Measurements from ENCODE around the gene LCE1D.

LCE1D gene

DNA sequence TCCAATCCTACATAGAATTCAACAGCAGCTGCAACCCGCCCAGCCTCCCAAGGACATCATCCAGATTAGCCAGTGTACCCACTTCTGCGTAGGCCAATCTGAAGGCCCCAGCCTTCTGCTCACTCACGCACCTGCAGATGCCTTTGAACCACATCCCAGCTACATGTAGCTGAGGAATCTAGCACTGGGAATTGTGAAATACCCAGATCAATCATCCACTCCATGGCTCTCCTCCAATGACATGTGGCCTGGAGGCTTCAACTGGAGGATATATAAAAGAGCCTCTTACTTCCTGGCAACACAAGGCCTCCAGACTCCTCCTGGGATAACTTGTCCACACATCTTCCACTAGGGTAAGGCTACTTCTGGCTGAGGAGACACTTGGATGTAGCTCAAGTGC, 46.0 kb downstream of the LCE1D start, which contains the start of gene LCE6A:
LCE6A (plus strand) TSS at position 301 of the 400 bp plus-strand sequence. CDS start 665 bp downstream, outside the sequence.
- H3K27ac ChIP-seq: no peak within 1 kb of the TSS
- H3K36me3 ChIP-seq: no peaks in the 10 kb centered on the region
- no peak within 1 kb of the TSS for H3K4me3 ChIP-seq (ENCODE audit: low read depth in 1 of 2, low read length in 1 of 2)
- H3K9me3 ChIP-seq: no peaks in the 10 kb centered on the region
- peaks cover 16% of the 10 kb centered on the region for H3K27me3 ChIP-seq
- TF ChIP-seq, protein P1, sequence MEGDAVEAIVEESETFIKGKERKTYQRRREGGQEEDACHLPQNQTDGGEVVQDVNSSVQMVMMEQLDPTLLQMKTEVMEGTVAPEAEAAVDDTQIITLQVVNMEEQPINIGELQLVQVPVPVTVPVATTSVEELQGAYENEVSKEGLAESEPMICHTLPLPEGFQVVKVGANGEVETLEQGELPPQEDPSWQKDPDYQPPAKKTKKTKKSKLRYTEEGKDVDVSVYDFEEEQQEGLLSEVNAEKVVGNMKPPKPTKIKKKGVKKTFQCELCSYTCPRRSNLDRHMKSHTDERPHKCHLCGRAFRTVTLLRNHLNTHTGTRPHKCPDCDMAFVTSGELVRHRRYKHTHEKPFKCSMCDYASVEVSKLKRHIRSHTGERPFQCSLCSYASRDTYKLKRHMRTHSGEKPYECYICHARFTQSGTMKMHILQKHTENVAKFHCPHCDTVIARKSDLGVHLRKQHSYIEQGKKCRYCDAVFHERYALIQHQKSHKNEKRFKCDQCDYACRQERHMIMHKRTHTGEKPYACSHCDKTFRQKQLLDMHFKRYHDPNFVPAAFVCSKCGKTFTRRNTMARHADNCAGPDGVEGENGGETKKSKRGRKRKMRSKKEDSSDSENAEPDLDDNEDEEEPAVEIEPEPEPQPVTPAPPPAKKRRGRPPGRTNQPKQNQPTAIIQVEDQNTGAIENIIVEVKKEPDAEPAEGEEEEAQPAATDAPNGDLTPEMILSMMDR (IDR thresholded peaks at IDR 0.05): no peak
- no peaks in the 10 kb centered on the region for H3K4me1 ChIP-seq (ENCODE audit: control insufficient read depth in 1 of 2, insufficient read depth in 1 of 2, low read depth in 1 of 2, low read length in 1 of 2)
